ENCODE measurements around the gene MRGPRF. TPM values are rescaled to one million over a fixed set of nuclear protein-coding genes. Genes with fewer than 3 reads are reported as not detected.

MRGPRF gene
- total RNA-seq, 4 donors from 2014 or later, result 4.2 to 21.9 (median 5.2) TPM

GRCh38 chr11:69014898-69015549 is 2.0 kb upstream of the MRGPRF start:
- TF ChIP-seq, protein P1, sequence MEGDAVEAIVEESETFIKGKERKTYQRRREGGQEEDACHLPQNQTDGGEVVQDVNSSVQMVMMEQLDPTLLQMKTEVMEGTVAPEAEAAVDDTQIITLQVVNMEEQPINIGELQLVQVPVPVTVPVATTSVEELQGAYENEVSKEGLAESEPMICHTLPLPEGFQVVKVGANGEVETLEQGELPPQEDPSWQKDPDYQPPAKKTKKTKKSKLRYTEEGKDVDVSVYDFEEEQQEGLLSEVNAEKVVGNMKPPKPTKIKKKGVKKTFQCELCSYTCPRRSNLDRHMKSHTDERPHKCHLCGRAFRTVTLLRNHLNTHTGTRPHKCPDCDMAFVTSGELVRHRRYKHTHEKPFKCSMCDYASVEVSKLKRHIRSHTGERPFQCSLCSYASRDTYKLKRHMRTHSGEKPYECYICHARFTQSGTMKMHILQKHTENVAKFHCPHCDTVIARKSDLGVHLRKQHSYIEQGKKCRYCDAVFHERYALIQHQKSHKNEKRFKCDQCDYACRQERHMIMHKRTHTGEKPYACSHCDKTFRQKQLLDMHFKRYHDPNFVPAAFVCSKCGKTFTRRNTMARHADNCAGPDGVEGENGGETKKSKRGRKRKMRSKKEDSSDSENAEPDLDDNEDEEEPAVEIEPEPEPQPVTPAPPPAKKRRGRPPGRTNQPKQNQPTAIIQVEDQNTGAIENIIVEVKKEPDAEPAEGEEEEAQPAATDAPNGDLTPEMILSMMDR (IDR thresholded peaks at IDR 0.05), result no peak
- TF ChIP-seq POLR2A (IDR thresholded peaks at IDR 0.05), result no peak
- no peaks in the 10 kb centered on the region for H3K9me3 ChIP-seq
- H3K4me1 ChIP-seq, result peaks cover 0 to 23% (median 0%) of the 10 kb centered on the region in 4 donors
- no peak overlapping the region for H3K4me3 ChIP-seq
- no peaks in the 10 kb centered on the region for H3K36me3 ChIP-seq
- DNase-seq, result no peak
- peaks cover 0 to 16% of the 10 kb centered on the region in 2 donors for H3K27me3 ChIP-seq
- H3K27ac ChIP-seq, result peak overlapping the region; percentile 72 to 96 (median 79)

DNA sequence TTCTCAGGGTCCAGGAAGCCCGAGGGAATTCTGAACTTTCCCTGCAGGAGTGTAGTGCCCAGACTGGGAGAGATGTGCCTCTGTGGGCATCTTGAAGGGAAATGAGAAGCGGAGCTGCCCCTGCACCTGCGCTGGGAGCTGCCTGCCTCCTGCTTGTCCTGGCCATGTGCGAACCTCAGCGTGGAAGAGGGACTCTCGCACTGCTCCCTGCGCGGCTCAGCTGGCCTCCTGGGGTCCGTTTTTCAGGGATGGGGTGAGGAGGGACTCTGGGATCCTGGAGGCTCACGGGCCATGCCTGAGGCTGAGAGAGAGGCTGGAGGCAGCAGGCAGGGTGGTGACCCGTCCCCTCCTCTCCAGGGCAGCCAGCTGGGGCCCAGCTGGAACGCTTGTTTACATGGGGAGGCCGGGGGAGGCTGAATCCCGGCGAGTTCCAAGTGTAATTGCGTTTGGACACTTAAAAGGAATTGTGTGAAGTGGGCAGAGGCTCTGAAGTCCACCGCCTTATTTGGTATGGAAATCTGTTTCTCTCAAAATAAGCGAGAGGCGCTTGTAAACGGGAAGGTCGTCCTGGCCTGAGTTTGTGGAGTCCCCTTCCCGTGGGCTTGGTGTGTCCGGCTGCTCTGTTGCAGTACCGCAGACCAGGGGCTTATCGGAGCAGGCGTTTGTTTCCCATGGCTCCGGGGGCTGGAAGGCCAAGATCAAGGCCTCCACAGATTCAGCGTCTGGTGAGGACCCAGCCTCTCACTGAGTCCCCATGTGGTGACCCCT is 1.2 kb upstream of the MRGPRF start:
- Histone ChIP-seq H3K36me3 (no peaks in the 10 kb centered on the region), H3K27me3 (peaks cover 0 to 16% of the 10 kb centered on the region in 2 donors), H3K27ac (peak overlapping the region; percentile 72 to 96 (median 79)), H3K9me3 (no peaks in the 10 kb centered on the region), H3K4me3 (peak overlapping the region in 1 of 4 donors; percentile 57), H3K4me1 (peaks cover 0 to 31% (median 0%) of the 10 kb centered on the region in 4 donors)
- peak in 1 of 3 donors; percentile 72 for DNase-seq
- TF ChIP-seq, protein P1 (IDR thresholded peaks at IDR 0.05), result no peak
- TF ChIP-seq POLR2A (IDR thresholded peaks at IDR 0.05), result no peak

GRCh38 chr11:69012092-69013008 is 696 bp downstream of the MRGPRF start:
- Histone ChIP-seq H3K9me3 (no peaks in the 10 kb centered on the region), H3K27ac (peak overlapping the region; percentile 72 to 96 (median 79)), H3K36me3 (no peaks in the 10 kb centered on the region), H3K4me1 (peaks cover 0 to 50% (median 0%) of the 10 kb centered on the region in 4 donors), H3K27me3 (peaks cover 0 to 16% of the 10 kb centered on the region in 2 donors), H3K4me3 (peak overlapping the region; percentile 27 to 57 (median 39))
- peak in 1 of 3 donors; percentile 31 for DNase-seq
- no peak for TF ChIP-seq POLR2A (IDR thresholded peaks at IDR 0.05)
- TF ChIP-seq, protein P1 (IDR thresholded peaks at IDR 0.05), result no peak

DNA sequence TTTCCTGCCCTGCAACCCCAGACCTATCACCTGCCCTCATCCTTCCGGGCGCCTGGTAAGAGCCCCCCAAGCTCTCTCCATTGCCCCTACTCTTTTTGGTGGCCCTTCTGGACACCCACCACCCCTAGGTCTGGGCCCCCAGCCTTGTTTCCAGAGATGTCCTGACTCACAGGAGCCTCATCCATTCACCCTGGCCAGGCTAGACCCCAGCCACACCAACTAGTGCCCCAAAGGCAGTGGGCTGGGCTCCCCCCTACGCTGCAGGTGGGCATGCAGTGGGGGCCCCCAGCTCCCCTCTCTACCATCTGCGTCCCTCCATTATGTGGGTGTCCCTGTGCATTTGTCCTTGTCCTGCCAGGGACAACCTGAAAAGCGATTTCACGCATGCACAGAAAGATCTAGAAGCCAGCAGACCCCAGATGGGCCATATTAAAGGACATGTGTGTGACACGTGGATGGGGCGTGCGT is 1.4 kb downstream of the MRGPRF start:
- H3K27ac ChIP-seq, result peak overlapping the region; percentile 72 to 96 (median 79)

More for the DNA sequence above, 1.4 kb downstream of the MRGPRF start:
- TF ChIP-seq, protein P1 (IDR thresholded peaks at IDR 0.05), result no peak
- no peak for TF ChIP-seq POLR2A (IDR thresholded peaks at IDR 0.05)
- no peaks in the 10 kb centered on the region for H3K9me3 ChIP-seq
- H3K4me3 ChIP-seq, result peak overlapping the region; percentile 27 to 57 (median 39)
- DNase-seq, result peak in 1 of 3 donors; percentile 34
- H3K36me3 ChIP-seq, result no peaks in the 10 kb centered on the region
- peaks cover 0 to 16% of the 10 kb centered on the region in 2 donors for H3K27me3 ChIP-seq
- H3K4me1 ChIP-seq, result peaks cover 0 to 52% (median 0%) of the 10 kb centered on the region in 4 donors

Measured in Peyer's patch (tissue), 4 donors.